NCI-H1436 treated with DMSO at 0.1 percent for 48 hours (cell line): ENCODE data around the gene BAIAP3.

Experiments used
- DNase-seq: peaks from one replicate; lab custom pipeline; 2025; lab: John Stamatoyannopoulos, UW

The BAIAP3 gene

DNA sequence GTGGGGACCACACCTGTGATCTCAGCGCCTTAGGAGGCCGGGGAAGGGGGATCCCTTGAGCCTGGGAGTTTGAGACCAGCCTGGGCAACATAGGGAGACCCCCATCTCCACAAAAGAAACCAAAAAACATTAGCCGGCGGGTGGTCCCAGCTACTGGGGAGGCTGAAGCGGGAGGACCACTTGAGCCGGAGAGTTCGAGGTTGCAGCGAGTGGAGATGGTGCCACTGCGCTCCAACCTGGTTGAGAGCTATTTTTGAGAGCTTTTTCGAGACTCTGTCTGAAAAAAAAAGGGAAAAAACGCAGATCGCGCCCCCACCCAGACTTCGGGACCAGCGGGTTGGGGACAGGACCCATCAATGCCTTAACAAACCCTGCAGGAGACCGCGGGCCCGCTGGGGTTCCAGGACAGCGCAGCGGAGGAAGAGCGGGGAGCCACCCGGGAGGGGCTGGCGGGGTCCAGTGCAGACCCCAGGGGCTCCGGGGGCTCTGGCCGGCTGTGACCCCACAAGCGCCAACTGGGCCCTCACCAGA is 762 bp upstream of the BAIAP3 start:
- DNase-seq: no peak

DNA sequence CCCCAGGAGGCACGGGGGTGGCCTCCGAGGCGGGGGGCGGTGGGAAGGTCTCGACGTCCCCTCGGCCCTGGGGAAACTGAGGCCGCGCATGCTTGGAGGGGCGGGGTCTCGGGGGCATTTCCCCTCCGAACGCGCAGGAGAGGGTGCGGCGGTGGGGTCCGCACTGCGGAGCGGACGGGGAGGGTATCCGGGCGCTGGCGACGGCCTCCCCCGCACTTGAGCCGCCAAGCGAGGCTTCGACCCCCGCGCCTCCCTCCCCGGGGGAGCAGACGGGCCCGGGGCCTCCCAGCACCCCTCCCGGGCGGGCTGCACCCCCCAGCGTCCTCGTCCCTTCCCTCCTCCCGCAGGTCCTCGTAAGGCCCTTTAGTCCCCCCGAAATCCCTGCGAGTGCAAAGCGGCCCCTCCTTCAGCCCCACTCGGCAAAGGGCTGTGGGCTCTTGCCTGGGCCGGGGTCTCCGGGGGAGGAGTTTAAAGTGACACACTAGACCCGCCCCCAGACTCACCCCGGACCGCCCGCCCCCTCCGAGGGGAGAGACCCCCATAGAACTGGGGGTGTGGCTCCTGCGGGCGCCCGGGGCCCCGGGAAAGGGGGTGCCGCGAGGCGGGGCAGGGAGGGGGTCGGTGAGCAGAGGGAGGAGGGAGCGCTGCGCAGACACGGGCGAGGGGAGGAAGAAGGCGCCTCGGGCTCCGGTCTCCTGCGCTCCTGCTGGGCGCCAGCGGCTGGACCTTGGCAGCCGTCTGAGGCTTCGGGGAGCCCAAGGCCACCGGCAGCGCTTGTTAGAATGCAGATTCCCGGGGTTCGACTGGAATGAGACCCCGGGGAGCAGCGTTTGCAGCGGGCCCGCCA is 632 bp downstream of the BAIAP3 start:
- no peak for DNase-seq

DNA sequence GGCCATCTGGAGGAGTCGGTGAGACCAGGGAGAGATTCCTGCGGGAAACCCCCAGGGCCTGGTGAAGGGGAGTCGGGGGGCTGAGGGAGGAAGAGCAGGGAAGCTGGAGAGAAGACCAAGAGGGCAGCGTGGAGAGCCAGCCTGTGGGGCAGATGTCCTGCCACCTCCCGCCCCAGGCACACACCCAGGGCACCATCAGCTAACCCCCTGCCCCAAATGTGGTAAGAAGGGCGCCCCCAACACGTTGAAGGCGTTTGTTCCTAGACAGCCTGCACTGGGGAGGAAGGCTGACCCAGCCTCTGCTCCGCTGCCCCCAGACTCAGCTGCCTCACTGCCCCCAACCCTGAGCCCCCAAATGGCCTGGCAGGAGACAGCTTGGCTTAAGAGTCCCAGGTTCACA is 1.3 kb downstream of the BAIAP3 start:
- DNase-seq: no peak

DNA sequence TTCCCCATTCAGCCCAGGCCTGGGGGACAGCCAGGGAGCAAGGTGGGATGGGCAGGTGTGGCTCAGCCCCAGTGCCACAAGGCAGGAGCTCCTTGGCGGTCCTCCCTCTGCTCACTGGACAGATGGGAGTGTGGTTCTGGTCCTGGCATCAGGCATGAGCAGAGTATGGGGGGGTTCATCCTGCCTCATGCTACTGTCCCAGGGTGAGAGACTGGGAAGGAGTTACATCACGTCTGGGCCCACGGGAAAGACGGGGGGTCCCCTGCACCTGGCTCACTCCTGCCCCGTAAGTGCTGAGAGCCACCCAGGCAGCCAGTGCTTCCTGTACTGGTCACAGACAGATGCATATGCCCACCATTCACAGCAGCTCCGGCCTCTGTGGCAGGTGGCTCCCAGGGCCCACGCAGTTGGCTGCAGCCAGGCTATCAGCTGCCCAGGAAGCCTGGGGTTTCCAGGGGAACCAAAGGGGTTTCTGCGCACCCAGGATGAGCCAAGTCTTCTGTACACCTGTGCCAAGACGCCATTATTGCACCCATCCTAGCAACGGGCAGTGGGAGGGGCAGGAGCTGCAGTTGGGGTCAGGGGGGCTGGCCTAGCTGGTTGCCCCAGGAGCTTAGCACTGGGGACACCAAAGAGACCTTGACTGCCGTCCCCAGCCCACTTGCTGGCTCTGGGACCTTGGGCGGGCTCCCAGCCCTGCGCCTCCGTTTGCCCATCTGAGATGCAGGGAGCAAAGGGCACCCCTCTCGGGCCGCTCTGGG is 1.9 kb downstream of the BAIAP3 start:
- no peak for DNase-seq

DNA sequence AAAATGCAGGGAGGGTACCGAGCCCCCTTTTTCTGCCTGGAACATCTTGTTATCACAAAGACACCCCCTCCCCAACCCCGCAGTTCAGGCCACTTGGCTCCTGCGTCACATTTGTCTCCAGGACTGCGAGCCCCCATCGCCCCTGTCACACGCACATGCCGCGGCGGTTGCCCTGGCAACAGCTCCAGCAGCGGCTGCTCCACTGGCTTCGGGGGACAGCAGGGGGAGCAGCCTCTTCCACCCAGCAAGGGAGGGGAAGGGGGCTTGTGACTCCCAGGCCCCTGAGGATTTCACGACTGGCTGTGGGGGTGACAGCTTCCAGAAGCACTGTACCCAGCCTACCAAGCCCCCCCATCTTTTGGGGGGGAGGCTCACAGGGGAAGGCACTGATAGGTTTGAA is 2.6 kb downstream of the BAIAP3 start:
- no peak for DNase-seq

DNA sequence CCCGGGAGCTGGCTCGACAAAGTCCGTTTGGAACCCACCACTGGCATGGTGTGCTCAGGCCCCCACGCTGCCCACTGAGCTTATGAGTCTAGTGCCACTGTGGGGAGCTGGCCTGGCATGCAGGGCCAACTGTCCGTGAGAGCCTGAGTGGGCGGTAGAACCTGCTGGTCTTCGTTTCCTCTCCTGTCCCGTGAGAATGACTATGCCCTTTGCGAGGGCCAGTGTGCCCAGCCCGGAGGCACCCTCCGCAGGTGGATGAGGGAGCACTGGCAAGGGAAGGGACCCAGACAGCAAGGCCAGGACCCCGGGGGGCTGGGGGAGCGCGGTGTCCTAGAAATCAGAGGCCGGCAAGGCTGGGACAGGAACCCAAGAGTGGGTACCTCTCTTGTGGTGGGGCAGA is 3.2 kb downstream of the BAIAP3 start:
- no peak for DNase-seq

DNA sequence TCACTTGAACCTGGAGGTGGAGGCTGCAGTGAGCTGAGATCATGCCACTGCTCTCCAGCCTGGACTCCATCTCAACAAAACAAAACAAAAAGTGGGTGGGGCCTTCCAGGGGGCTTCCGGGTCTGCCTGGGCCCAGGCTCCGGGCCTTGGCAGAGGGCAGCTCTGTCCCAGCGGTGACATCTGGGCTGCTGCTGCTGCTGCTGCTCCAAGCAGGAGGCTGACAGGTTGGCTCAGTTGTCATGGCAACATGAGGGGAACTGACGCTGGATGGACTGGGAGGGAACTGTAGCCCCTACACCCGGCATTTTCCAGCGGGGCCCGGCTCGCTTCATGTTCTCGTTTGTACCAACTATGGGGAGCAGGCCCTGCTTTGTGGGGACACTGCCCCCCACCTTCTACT is 4.0 kb downstream of the BAIAP3 start:
- DNase-seq: no peak

DNA sequence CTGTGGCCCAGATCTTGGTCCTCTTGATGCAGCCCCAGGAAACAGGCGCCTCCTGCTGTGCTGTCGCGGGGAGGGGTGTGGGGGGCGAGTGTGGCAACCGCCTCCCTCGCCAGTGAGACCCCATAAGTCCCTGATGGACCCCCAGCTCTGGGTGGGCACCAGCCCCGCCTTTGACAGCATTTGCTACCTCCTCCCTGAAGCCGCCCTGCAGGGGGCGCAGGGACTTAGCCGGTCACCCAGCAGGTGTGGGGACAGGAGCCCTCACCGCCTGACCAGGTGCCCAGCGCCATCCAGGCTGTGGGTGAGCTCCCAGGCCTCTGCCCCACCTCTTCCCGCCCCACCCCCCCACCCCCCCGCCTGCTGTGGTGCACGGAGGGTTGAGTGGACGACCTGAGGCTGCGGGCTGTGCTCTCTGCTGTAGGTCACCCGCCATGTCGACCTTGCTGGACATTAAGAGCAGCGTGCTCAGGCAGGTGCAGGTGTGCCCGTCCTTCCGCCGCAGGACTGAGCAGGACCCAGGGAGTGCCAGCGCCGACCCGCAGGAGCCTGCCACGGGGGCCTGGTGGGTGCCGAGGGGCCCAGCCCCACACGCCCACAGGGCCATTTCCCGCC is 4.8 kb downstream of the BAIAP3 start:
- no peak for DNase-seq

DNA sequence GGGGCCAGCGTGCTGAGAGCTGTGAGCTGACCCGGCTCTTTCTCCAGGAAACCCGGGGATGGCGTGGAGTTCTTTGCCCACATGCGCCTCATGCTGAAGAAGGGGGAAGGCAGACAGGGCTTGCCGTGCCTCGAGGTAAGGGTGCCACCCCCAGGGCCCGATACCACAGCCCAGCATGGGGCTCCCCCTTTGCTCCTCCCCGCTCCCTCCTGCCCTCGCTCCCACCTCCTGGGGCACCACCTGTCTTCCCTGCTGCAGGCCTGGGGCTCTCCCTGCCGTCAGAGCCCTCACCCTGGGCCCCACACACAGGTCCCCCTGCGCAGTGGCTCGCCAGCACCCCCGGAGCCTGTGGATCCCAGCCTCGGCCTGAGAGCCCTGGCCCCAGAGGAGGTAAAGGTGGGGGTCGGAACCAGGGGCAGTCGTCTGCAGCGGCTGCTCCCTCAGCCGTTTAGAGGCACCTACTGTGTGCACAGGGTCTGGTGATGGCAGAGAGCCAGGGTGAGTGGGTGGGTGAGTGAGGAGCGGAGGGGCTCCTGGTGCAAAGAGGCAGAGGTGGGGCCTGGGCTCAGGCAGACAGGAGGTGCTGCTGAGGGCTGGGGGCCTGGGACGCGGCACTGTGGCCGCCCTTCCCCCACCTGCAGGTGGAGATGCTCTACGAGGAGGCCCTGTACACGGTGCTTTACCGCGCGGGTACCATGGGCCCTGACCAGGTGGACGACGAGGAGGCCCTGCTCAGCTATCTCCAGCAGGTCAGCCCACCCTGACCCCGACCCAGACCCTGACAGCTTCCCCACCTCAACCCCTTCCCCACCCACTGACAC is 5.6 kb downstream of the BAIAP3 start:
- no peak for DNase-seq

DNA sequence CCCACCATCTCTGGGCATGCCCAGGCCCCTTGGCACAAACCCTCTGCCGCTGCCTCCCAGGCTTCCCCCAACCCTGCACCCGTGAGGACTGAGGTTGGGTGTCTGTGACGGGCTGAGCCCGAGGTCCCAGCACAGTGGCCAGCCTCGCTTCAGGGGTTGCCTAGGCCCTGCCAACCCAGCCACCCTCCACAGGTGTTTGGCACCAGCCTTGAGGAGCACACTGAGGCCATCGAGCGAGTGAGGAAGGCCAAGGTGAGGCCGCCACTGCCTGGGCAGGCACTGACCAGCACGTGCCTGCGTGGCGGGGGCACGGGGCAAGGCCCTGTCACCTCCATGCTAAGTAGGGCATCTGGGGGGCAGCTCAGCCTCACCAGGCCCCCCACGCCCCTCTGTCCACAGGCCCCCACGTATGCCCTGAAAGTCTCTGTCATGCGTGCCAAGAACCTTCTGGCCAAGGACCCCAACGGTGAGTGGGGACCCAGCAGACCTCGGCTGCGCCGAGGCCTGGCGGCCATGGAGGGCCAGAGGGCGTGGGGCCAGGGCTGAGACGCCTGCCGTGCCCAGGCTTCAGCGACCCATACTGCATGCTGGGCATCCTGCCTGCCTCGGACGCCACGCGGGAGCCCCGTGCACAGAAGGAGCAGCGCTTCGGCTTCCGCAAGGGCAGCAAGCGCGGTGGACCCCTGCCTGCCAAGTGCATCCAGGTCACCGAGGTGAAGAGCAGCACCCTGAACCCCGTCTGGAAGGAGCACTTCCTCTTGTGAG is 7.5 kb downstream of the BAIAP3 start:
- DNase-seq: no peak

DNA sequence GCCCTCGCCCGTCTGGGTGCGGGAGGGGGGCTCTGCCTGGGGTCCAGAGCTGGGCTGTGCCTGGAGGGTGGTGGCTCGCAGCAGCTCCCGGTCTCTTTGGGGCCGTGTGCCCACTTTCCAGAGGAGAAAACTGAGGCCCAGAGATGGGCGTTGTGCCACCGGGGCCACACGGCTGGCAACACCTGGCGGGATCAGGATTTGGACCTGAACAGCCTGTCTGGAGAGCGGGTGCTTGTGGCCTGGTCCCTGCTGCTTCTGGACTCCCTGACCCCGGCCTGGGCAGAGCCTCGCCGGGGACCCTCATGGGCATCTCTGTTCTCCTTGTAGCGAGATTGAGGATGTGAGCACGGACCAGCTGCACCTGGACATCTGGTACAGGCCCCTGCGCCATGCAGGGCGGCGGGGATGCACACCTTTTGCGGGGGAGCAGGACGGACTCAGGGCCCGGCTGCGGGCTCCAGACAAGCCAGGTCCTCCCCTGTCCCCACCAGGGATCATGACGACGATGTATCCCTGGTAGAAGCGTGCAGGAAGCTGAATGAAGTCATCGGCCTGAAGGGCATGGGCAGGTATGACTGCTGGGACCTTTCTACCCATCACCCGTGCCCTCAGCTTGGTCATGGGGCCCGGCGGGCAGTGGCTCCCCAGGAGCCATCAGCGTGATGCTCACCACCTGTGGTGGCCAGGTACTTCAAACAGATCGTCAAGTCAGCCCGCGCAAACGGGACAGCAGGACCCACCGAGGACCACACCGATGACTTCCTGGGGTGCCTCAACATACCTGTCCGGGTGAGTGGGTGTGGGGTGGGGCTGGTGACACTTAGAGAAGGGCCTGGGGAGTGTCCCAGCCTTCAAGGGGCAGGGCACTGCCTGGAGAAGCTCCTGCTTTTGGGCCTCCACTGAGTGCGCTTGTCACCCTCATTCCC is 8.3 kb downstream of the BAIAP3 start:
- no peak for DNase-seq

DNA sequence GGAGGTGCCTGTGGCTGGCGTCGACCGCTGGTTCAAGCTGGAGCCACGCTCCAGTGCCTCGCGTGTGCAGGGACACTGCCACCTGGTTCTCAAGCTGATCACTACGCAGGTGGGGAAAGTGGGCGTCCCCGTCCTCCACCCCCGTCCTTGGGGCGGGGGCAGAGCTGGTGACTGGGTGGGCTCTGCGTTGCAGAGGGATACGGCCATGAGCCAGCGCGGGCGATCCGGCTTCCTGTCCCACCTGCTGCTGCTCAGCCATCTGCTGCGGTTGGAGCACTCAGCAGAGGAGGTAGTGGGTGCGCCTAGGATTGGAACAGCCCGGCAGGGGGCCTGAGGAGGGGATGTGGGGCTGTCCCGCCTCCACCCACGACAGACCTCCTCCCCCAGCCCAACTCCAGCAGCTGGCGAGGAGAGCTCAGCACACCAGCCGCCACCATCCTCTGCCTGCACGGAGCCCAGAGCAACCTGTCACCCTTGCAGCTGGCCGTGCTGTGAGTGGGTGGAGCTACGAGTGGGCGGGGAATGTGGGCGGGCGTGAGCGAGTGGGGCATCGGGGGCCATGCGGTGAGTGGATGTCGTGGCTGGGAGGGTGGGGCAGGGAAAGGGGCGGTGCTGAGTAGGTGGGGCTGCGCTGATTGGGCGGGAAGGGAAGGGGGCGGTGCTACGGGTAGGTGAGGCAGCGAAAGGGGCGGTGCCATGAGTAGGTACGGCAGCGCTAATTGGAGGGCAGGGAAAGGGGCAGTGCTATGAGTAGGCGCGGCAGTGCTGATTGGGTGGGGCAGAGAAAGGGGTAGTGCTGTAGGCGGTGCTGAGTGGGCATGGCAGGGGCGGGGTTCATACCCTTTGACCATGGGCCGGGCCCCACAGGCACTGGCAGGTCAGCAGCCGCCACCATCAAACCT is 9.3 kb downstream of the BAIAP3 start:
- peak; percentile 87 for DNase-seq

DNA sequence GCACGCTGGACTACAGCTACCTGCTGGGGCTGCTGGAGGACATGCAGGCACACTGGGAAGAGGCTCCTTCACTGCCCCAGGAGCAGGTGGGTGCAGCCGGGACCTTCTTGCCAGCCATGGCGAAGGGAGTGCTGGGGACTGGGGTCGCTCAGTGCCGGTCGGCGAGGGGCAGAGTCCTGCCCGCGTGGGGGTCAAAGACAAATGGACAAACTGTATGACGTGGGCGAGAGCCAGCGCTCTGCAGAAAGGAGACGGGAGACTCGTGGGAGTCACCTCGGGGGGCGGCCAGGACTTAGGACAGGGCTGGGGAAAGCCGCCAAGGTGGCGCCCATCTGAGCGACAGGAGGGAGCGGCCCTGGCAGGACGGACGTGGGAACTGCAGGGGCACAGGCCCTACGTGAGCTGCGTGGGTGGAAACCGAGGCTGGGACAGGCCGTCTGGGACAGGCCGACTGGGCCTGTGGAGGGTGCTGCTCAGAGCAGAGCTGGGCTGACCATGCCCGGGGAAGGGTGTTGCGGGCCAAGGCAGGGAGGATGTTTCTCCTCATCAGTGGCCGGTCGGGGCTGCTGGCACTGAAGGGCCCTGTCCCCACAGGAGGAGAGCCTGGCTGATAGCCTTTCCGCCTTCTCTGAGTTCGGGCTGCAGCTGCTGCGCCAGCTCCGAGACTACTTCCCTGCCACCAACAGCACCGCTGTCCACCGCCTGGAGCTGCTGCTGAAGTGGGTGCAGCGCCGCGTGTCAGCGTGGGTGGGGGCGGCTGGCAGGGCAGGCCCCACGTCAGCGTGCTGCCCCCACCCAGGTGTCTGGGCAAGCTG is 10.2 kb downstream of the BAIAP3 start:
- no peak for DNase-seq

DNA sequence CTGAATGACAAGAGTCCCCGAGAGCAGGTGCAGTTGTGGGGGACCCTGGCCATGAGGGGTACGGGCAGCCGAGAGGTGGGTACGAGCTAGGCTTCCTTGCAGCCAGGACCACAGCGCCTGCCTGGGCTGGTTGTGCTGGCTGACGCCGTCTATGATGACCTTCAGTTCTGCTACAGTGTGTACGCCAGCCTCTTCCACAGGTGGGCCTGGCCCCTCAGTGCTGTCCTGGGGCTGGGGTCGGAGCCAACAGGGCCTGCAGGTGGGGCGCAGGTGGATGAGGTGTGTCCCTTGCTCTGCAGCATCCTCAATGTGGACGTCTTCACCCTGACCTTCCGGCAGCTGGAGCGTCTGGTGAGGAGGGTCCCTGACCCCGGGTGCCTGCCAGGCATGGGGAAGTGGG is 11.1 kb downstream of the BAIAP3 start:
- DNase-seq: no peak

DNA sequence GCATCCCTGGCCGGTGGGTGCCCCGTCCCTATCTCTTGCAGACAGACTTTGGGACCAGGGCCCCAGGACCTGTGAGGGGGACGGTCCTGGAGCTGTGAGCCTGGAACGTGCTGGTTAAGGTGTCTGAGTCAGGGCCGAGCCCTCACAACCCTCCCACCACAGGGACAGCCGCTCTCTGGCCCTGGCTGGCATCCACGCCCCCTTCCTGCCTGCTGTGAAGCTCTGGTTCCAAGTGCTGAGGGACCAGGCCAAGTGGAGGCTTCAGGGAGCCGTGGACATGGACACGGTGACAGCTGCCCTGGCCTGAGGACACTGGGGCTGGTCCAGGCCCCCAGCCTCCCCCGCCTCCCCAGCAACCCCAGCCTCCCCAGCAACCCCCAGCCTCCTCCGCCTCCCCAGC is 11.6 kb downstream of the BAIAP3 start:
- no peak for DNase-seq

DNA sequence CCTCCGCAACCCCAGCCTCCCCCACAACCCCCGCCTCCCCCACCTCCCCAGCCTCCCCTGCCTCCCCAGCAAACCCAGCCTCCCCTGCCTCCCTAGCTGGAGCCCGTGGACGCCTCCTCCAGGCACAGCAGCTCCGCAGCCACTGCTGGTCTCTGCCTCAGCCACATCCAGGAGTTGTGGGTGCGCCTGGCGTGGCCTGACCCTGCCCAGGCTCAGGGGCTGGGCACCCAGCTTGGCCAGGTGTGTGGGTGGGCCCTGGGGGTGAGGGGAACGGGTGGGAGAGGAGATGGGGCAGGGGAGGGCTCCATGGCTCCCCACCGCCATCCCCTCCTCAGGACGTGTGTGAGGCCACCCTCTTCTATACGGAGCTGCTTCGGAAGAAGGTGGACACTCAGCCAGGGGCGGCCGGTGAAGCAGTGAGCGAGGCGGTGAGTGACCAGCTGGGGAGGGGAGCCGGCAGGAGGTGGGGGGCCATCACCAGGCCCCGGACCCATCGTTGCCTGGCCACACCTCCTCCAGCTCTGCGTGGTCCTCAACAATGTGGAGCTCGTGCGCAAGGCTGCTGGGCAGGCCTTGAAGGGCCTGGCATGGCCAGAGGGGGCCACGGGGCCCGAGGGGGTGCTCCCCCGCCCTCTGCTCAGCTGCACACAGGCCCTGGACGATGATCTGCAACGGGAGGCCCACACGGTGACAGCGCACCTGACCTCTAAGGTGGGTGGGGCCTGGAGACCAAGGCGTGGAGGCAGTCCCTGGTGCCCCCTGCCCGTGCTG is 12.4 kb downstream of the BAIAP3 start:
- no peak for DNase-seq
